K562 (cell line): ENCODE results near the gene FAM124A.

Experiments used
- ARID4B ChIP-seq: sonication (generic); formaldehyde crosslinking; IDR thresholded peaks from 2 replicates; pipeline ENCODE4 v1.8.0; 2022; ENCODE audit warnings: mild to moderate bottlenecking, missing genetic modification reagents
- ATF7 ChIP-seq: fragments of 450-650 bp; IDR thresholded peaks from 2 replicates; pipeline ENCODE4 v1.7.1; 2014; ENCODE audit warnings: mild to moderate bottlenecking, moderate library complexity
- CHD2 ChIP-seq: IDR thresholded peaks from 2 replicates; pipeline ENCODE4 v1.6.1; 2011; ENCODE audit warnings: low read depth, low read length
- SMAD1 ChIP-seq: fragments of 150-350 bp; IDR thresholded peaks from 2 replicates; pipeline ENCODE4 v1.6.1; 2014; ENCODE audit warnings: low read length, low read depth; ENCODE audit not compliant: partially characterized antibody
- ZNF124 ChIP-seq: sonication (generic); formaldehyde crosslinking; IDR thresholded peaks from 2 replicates; pipeline ENCODE4 v1.8.1; 2022; ENCODE audit warnings: missing genetic modification reagents

- no peak for TF ChIP-seq CHD2
- no peak for TF ChIP-seq ATF7
- TF ChIP-seq SMAD1, result no peak
- no peak for TF ChIP-seq ZNF124
- no peak for TF ChIP-seq ARID4B (CRISPR knock-in tag)
These were observed 55.7 kb downstream of the FAM124A start for GRCh38 chr13:51277928-51278327.
